HG02970 (cell line): Measurements from ENCODE around the gene CCDC8.
"Not testable (repeated sequence)": the region's sequence is repeated elsewhere in the genome, so short reads cannot be mapped to it uniquely, and the experiment has no call there.

Experiments
- ATAC-seq: cut with Tn5 transposase; IDR thresholded peaks from one replicate; pipeline ENCODE4 v1.9.1; 2021; ENCODE audit warnings: mild to moderate bottlenecking, moderate library complexity, moderate number of reproducible peaks; ENCODE audit not compliant: unreplicated experiment, low FRiP score

Gene CCDC8

GRCh38 chr19:46429999-46430398 is 16.6 kb upstream of the CCDC8 start:
- ATAC-seq = no peak

- ATAC-seq = no peak
Measured at GRCh38 chr19:46428239-46429135, 15.1 kb upstream of the CCDC8 start, which contains the start of gene PNMA8C. PNMA8C (minus strand) TSS chr19:46428936; CDS start chr19:46428359, 577 bp downstream.

- ATAC-seq = no peak
Measured at GRCh38 chr19:46427518-46428045, 14.2 kb upstream of the CCDC8 start.

GRCh38 chr19:46426506-46427162 is 13.3 kb upstream of the CCDC8 start:
- no peak for ATAC-seq

- ATAC-seq = no peak
Measured at GRCh38 chr19:46426035-46426505, 12.7 kb upstream of the CCDC8 start.

- ATAC-seq = no peak
Measured at GRCh38 chr19:46423188-46423587, 9.8 kb upstream of the CCDC8 start.

GRCh38 chr19:46422344-46422743 is 9.0 kb upstream of the CCDC8 start:
- no peak for ATAC-seq

- no peak for ATAC-seq
Measured at GRCh38 chr19:46420056-46420455, 6.7 kb upstream of the CCDC8 start.

- ATAC-seq = not testable (repeated sequence)
Measured at GRCh38 chr19:46415804-46416709, 2.7 kb upstream of the CCDC8 start.

GRCh38 chr19:46414899-46415298 is 1.5 kb upstream of the CCDC8 start:
- not testable (repeated sequence) for ATAC-seq

- no peak for ATAC-seq
Measured at GRCh38 chr19:46412650-46413261, 608 bp downstream of the CCDC8 start.

GRCh38 chr19:46411925-46412649 is 1.3 kb downstream of the CCDC8 start:
- no peak for ATAC-seq

- ATAC-seq = no peak
Measured at GRCh38 chr19:46411088-46411924, 2.1 kb downstream of the CCDC8 start.

GRCh38 chr19:46410205-46411087 is 2.9 kb downstream of the CCDC8 start:
- ATAC-seq = no peak

GRCh38 chr19:46409191-46409590 is 4.2 kb downstream of the CCDC8 start:
- ATAC-seq = no peak

- no peak for ATAC-seq
Measured at GRCh38 chr19:46408664-46409039, 4.7 kb downstream of the CCDC8 start.
